ENCODE results near the gene FNDC11. TPM values are rescaled to one million over a fixed set of nuclear protein-coding genes. Genes with fewer than 3 reads are reported as not detected.

The FNDC11 gene
- total RNA-seq, 2 donors from 2014 or later = 1.8 to 12.1 TPM

GRCh38 chr20:63592661-63593060, 38.7 kb downstream of the FNDC11 start:
- Histone ChIP-seq H3K27me3 (replicated peaks; ENCODE audit: insufficient read depth) (no peaks in the 10 kb centered on the region), H3K9me3 (no peaks in the 10 kb centered on the region), H3K36me3 (peaks cover 0 to 9% of the 10 kb centered on the region in 2 donors), H3K4me3 (no peak overlapping the region), H3K27ac (no peak overlapping the region), H3K4me1 (replicated peaks) (no peaks in the 10 kb centered on the region)
- DNase-seq (ENCODE audit: low spot score) = no peak
- intact Hi-C loops (cut with DNase I) = no loop called here
- WGBS = 94% methylated on average over 13 of the region's 13 CpGs
- TF ChIP-seq POLR2A (IDR thresholded peaks at IDR 0.05) (no peak), POLR2AphosphoS5 (IDR thresholded peaks at IDR 0.05) (no peak), CTCF (IDR thresholded peaks at IDR 0.05) (no peak)

- TF ChIP-seq POLR2AphosphoS5 (IDR thresholded peaks at IDR 0.05) = no peak
- no peak overlapping the region for H3K27ac ChIP-seq
- peaks cover 0 to 9% of the 10 kb centered on the region in 2 donors for H3K36me3 ChIP-seq
- DNase-seq (ENCODE audit: low spot score) = no peak
- 88% methylated on average over 9 of the region's 10 CpGs for WGBS
- no peak overlapping the region for H3K4me3 ChIP-seq
- H3K9me3 ChIP-seq = no peaks in the 10 kb centered on the region
- H3K4me1 ChIP-seq (replicated peaks) = no peaks in the 10 kb centered on the region
- no peaks in the 10 kb centered on the region for H3K27me3 ChIP-seq (replicated peaks; ENCODE audit: insufficient read depth)
- intact Hi-C loops (cut with DNase I) = no loop called here
Measured at GRCh38 chr20:63594043-63594561, 40.1 kb downstream of the FNDC11 start.

- Histone ChIP-seq H3K36me3 (peaks cover 0 to 9% of the 10 kb centered on the region in 2 donors), H3K27ac (no peak overlapping the region), H3K27me3 (replicated peaks; ENCODE audit: insufficient read depth) (no peaks in the 10 kb centered on the region), H3K4me3 (no peak overlapping the region), H3K4me1 (replicated peaks) (no peaks in the 10 kb centered on the region), H3K9me3 (no peaks in the 10 kb centered on the region)
- TF ChIP-seq POLR2AphosphoS5 (IDR thresholded peaks at IDR 0.05) (no peak), CTCF (IDR thresholded peaks at IDR 0.05) (no peak), POLR2A (IDR thresholded peaks at IDR 0.05) (no peak)
- intact Hi-C loops (cut with DNase I) = no loop called here
- 88% methylated on average over 29 of the region's 30 CpGs for WGBS
- DNase-seq (ENCODE audit: low spot score) = no peak
Measured at GRCh38 chr20:63595416-63596127, 41.6 kb downstream of the FNDC11 start.

GRCh38 chr20:63596423-63596822, 42.5 kb downstream of the FNDC11 start:
- Histone ChIP-seq H3K9me3 (no peaks in the 10 kb centered on the region), H3K4me1 (replicated peaks) (no peaks in the 10 kb centered on the region), H3K36me3 (peaks cover 0 to 9% of the 10 kb centered on the region in 2 donors), H3K4me3 (no peak overlapping the region), H3K27ac (no peak overlapping the region), H3K27me3 (replicated peaks; ENCODE audit: insufficient read depth) (no peaks in the 10 kb centered on the region)
- no peak for DNase-seq (ENCODE audit: low spot score)
- intact Hi-C loops (cut with DNase I) = no loop called here
- 85% methylated on average over 6 of the region's 6 CpGs for WGBS
- TF ChIP-seq CTCF (IDR thresholded peaks at IDR 0.05) (no peak), POLR2AphosphoS5 (IDR thresholded peaks at IDR 0.05) (no peak), POLR2A (IDR thresholded peaks at IDR 0.05) (no peak)

GRCh38 chr20:63597651-63598478, 43.9 kb downstream of the FNDC11 start:
- Histone ChIP-seq H3K9me3 (no peaks in the 10 kb centered on the region), H3K36me3 (peaks cover 5 to 8% of the 10 kb centered on the region in 2 donors), H3K4me3 (no peak overlapping the region), H3K4me1 (replicated peaks) (no peaks in the 10 kb centered on the region), H3K27me3 (replicated peaks; ENCODE audit: insufficient read depth) (no peaks in the 10 kb centered on the region), H3K27ac (no peak overlapping the region)
- intact Hi-C loops (cut with DNase I) = no loop called here
- DNase-seq (ENCODE audit: low spot score) = no peak
- TF ChIP-seq CTCF (IDR thresholded peaks at IDR 0.05) (no peak), POLR2A (IDR thresholded peaks at IDR 0.05) (no peak), POLR2AphosphoS5 (IDR thresholded peaks at IDR 0.05) (no peak)
- WGBS = 87% methylated on average over 23 of the region's 23 CpGs

All from prostate gland (tissue), 2 donors.